Liver (tissue), 9 donors: ENCODE results near the gene PPP1R1B. TPM values are rescaled to one million over a fixed set of nuclear protein-coding genes. Genes with fewer than 3 reads are reported as not detected.

Experiments
- DNase-seq: peaks from one replicate; pipeline ENCODE4 v3.0.0-alpha.2; 2017; ENCODE audit warnings: low spot score
- H3K27ac ChIP-seq, 2 donors: one replicate each; pipeline ENCODE4 v1.7.0; 2013; ENCODE audit warnings: inconsistent platforms in 2 of 2, low read length in 2 of 2, control low read depth in 1 of 2, low read depth in 1 of 2, mild to moderate bottlenecking in 1 of 2
- H3K27me3 ChIP-seq, 4 donors: one replicate each; pipeline versions ENCODE4 v1.6.1 to v1.7.0; 2013; ENCODE audit warnings: low read length in 3 of 4, inconsistent platforms in 1 of 4, mild to moderate bottlenecking in 1 of 4, moderate library complexity in 1 of 4; ENCODE audit not compliant: control insufficient read depth in 4 of 4, insufficient read depth in 4 of 4
- H3K36me3 ChIP-seq, 4 donors: one replicate each; pipeline versions ENCODE4 v1.6.1 to v1.7.0; 2013; ENCODE audit warnings: low read length in 3 of 4, mild to moderate bottlenecking in 3 of 4, low read depth in 1 of 4, moderate library complexity in 1 of 4; ENCODE audit not compliant: control insufficient read depth in 4 of 4, insufficient read depth in 3 of 4
- H3K4me1 ChIP-seq, 4 donors: one replicate each; pipeline versions ENCODE4 v1.6.1 to v1.7.0; 2013; ENCODE audit warnings: low read length in 3 of 4, mild to moderate bottlenecking in 3 of 4, moderate library complexity in 1 of 4; ENCODE audit not compliant: control insufficient read depth in 4 of 4, insufficient read depth in 4 of 4
- H3K4me3 ChIP-seq, 3 donors: one replicate each; pipeline versions ENCODE4 v1.6.1 to v1.7.0; 2013; ENCODE audit warnings: low read length in 3 of 3, control low read depth in 1 of 3, low read depth in 1 of 3, mild to moderate bottlenecking in 1 of 3
- H3K9ac ChIP-seq, 2 donors: one replicate each; pipeline ENCODE4 v1.7.0; 2013; ENCODE audit warnings: low read length in 2 of 2, mild to moderate bottlenecking in 2 of 2, moderate library complexity in 2 of 2, control low read depth in 1 of 2, low read depth in 1 of 2
- H3K9me3 ChIP-seq, 4 donors: one replicate each; pipeline versions ENCODE4 v1.6.1 to v1.7.0; 2013; ENCODE audit warnings: low read length in 3 of 4; ENCODE audit not compliant: control insufficient read depth in 4 of 4
- EGR1 ChIP-seq, 2 donors: IDR thresholded peaks; 2 replicates each; pipeline ENCODE4 v1.6.1; 2016 to 2018; ENCODE audit warnings: antibody characterized with exemption in 2 of 2, low read depth in 2 of 2
- FOXA1 ChIP-seq: IDR thresholded peaks from 2 replicates; pipeline ENCODE4 v1.6.1; 2016; ENCODE audit warnings: antibody characterized with exemption
- FOXA2 ChIP-seq: IDR thresholded peaks from 2 replicates; pipeline ENCODE4 v1.6.1; 2016; ENCODE audit warnings: antibody characterized with exemption
- GABPA ChIP-seq, 2 donors: IDR thresholded peaks in 1 of 2; conservative IDR thresholded peaks in 1 of 2; 2 replicates each; pipeline ENCODE4 v1.6.1; 2016; ENCODE audit warnings: antibody characterized with exemption in 2 of 2, mild to moderate bottlenecking in 1 of 2, moderate library complexity in 1 of 2
- HNF4A ChIP-seq, 2 donors: conservative IDR thresholded peaks; 2 replicates each; pipeline ENCODE4 v1.6.1; 2016; ENCODE audit warnings: antibody characterized with exemption in 2 of 2, mild to moderate bottlenecking in 2 of 2
- HNF4G ChIP-seq: IDR thresholded peaks from 2 replicates; pipeline ENCODE4 v1.6.1; 2016; ENCODE audit warnings: antibody characterized with exemption
- JUND ChIP-seq, 2 donors: IDR thresholded peaks; 2 replicates each; pipeline ENCODE4 v1.6.1; 2016; ENCODE audit warnings: antibody characterized with exemption in 2 of 2
- NR2F2 ChIP-seq: IDR thresholded peaks from 2 replicates; pipeline ENCODE4 v1.6.1; 2016; ENCODE audit warnings: antibody characterized with exemption
- RAD21 ChIP-seq, 2 donors: IDR thresholded peaks; 2 replicates each; pipeline ENCODE4 v1.6.1; 2016; ENCODE audit warnings: antibody characterized with exemption in 2 of 2, mild to moderate bottlenecking in 2 of 2
- RXRA ChIP-seq, 2 donors: IDR thresholded peaks; 2 replicates each; pipeline ENCODE4 v1.6.1; 2017 to 2018; ENCODE audit warnings: antibody characterized with exemption in 2 of 2, mild to moderate bottlenecking in 1 of 2
- SP1 ChIP-seq: IDR thresholded peaks from 2 replicates; pipeline ENCODE4 v1.6.1; 2018; ENCODE audit warnings: antibody characterized with exemption, mild to moderate bottlenecking
- TAF1 ChIP-seq: conservative IDR thresholded peaks from 2 replicates; pipeline ENCODE4 v1.6.1; 2016; ENCODE audit warnings: antibody characterized with exemption, mild to moderate bottlenecking
- YY1 ChIP-seq: IDR thresholded peaks from 2 replicates; pipeline ENCODE4 v1.6.1; 2016; ENCODE audit warnings: antibody characterized with exemption, mild to moderate bottlenecking
- WGBS: extraction: QIAGEN DNeasy Blood & Tissue Kit; methylation state at CpG from one replicate; pipeline ENCODE4 v1.1.7; 2013; 5-methylcytosine and 5-hydroxymethylcytosine counted together
- polyA plus RNA-seq, 2 donors: library from polyadenylated mRNA; stranded (reverse) in 1 of 2; unstranded in 1 of 2; fragments of 200-250 nt in 1 of 2; fragments of >200 nt in 1 of 2; fragmentation: Nextera tagmentation in 1 of 2; extraction: Ambion mirVana in 1 of 2; gene quantifications; one replicate each; pipeline versions ENCODE4 v1.2.1 to v1.2.3, GENCODE V29; 2013 to 2015
- total RNA-seq, 2 donors: library from RNA; depleted of rRNA; stranded (reverse); fragments of >200 nt; gene quantifications; one replicate each; pipeline ENCODE4 v1.2.3, GENCODE V29; 2014
- TF ChIP-seq, protein P1 (sequence below): IDR thresholded peaks from 2 replicates; pipeline ENCODE4 v1.6.1; 2016; ENCODE audit warnings: antibody characterized with exemption
- TF ChIP-seq, protein P2 (sequence below): IDR thresholded peaks from 2 replicates; pipeline ENCODE4 v1.6.1; 2016; ENCODE audit warnings: antibody characterized with exemption, mild to moderate bottlenecking
- TF ChIP-seq, protein P3 (sequence below): IDR thresholded peaks from 2 replicates; pipeline ENCODE4 v1.6.1; 2016; ENCODE audit warnings: antibody characterized with exemption
- donor health status: healthy.
- donor health status: healthy.
- donor health status: healthy.
- donor health status: healthy.
- donor health status: healthy.

PPP1R1B gene
- total and polyA plus RNA-seq, 4 donors: 0.14 TPM; not detected in 3

DNA sequence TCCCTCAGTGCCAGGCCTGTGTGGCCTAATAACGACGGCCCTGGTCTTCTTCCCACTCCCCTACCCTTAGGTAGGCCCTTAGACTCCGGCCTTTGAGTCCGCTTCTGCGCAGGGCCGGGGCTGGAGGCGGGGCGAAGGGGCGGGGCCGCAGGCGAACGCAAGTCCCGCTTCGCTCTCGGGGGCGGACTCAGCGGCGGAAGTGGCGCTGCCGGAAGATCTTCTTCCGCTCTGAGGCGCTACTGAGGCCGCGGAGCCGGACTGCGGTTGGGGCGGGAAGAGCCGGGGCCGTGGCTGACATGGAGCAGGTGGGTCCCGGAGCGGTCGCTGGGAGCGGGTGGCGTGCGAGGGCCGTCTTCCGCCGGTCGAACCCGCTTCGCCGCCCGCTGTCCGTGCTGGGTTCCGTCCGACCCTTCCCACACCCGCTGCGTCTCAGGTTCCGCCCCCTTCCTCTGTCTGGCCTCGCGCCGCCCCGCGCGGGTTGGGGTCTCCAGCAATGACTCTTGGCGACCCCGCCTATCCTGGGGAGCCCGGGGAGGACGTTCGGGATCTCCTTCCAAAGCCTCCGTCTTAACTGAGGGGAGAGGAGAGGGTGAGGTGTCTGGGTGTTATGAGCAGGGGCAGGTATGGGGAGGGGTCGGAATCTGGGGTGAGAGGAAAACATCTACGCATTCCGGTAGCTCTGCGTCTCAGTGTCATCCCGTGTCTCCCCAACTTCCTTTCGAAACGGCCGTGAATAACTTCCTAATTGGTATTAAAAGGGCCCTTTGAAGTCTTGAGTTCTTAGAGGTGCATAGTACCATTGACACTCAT, 10.4 kb downstream of the PPP1R1B start, which contains the start of gene STARD3:
STARD3 (plus strand) TSS at position 218 of the 810 bp plus-strand sequence. CDS start 16,388 bp downstream, outside the sequence.
- Histone ChIP-seq H3K27ac (peak within 1 kb of the TSS; percentile 80 to 84), H3K4me3 (peak within 1 kb of the TSS; percentile 65 to 73 (median 70)), H3K9me3 (no peaks in the 10 kb centered on the region), H3K4me1 (peaks cover 5 to 43% (median 29%) of the 10 kb centered on the region in 4 donors), H3K27me3 (no peaks in the 10 kb centered on the region), H3K9ac (peak within 1 kb of the TSS; percentile 84 to 90), H3K36me3 (no peaks in the 10 kb centered on the region)
- TF ChIP-seq YY1 (peak; percentile 40), FOXA1 (no peak), SP1 (peak; percentile 48), JUND (IDR thresholded peaks at IDR 0.05) (no peak), GABPA (IDR thresholded peaks at IDR 0.05 in 1 of 2, conservative IDR thresholded peaks at IDR 0.05 in 1 of 2) (peak; percentile 68 to 90), RAD21 (IDR thresholded peaks at IDR 0.05) (peak in 1 of 2 donors; percentile 13), HNF4A (conservative IDR thresholded peaks at IDR 0.05) (peak; percentile 62 to 65), NR2F2 (no peak)
- TF ChIP-seq, protein P1, sequence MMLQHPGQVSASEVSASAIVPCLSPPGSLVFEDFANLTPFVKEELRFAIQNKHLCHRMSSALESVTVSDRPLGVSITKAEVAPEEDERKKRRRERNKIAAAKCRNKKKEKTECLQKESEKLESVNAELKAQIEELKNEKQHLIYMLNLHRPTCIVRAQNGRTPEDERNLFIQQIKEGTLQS: no peak
- peak; percentile 93 for DNase-seq
- 1% methylated on average over 69 of the region's 69 CpGs for WGBS

DNA sequence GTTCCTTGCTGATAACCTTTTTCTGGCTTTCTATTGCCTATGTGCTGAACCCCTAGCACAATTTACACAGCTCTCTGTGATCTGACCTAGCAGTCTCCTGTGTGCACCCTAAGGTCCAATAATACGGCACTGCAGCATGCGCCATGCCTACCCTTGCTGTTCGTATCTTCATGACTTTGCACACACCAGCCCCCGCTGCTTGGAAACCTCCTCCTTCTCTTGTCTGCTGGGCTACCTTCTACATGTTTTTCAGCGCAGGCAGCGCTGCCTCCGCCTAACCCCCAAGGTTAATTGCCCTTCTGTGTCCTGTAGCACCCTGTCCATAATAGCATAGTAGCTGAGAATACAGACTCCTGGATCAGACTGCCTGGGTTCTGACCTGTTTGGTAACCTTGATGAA, 11.6 kb downstream of the PPP1R1B start:
- H3K9me3 ChIP-seq: no peaks in the 10 kb centered on the region
- H3K4me3 ChIP-seq: peak overlapping the region in 2 of 3 donors; percentile 65 to 73
- TF ChIP-seq, protein P2, sequence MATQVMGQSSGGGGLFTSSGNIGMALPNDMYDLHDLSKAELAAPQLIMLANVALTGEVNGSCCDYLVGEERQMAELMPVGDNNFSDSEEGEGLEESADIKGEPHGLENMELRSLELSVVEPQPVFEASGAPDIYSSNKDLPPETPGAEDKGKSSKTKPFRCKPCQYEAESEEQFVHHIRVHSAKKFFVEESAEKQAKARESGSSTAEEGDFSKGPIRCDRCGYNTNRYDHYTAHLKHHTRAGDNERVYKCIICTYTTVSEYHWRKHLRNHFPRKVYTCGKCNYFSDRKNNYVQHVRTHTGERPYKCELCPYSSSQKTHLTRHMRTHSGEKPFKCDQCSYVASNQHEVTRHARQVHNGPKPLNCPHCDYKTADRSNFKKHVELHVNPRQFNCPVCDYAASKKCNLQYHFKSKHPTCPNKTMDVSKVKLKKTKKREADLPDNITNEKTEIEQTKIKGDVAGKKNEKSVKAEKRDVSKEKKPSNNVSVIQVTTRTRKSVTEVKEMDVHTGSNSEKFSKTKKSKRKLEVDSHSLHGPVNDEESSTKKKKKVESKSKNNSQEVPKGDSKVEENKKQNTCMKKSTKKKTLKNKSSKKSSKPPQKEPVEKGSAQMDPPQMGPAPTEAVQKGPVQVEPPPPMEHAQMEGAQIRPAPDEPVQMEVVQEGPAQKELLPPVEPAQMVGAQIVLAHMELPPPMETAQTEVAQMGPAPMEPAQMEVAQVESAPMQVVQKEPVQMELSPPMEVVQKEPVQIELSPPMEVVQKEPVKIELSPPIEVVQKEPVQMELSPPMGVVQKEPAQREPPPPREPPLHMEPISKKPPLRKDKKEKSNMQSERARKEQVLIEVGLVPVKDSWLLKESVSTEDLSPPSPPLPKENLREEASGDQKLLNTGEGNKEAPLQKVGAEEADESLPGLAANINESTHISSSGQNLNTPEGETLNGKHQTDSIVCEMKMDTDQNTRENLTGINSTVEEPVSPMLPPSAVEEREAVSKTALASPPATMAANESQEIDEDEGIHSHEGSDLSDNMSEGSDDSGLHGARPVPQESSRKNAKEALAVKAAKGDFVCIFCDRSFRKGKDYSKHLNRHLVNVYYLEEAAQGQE: no peak
- TF ChIP-seq RXRA (IDR thresholded peaks at IDR 0.05) (no peak), FOXA2 (no peak), SP1 (no peak), RAD21 (IDR thresholded peaks at IDR 0.05) (no peak), HNF4G (no peak), TAF1 (no peak), EGR1 (IDR thresholded peaks at IDR 0.05; ENCODE audit: low read depth in 2 of 2) (no peak), JUND (IDR thresholded peaks at IDR 0.05) (no peak), FOXA1 (no peak), NR2F2 (no peak)
- TF ChIP-seq, protein P3, sequence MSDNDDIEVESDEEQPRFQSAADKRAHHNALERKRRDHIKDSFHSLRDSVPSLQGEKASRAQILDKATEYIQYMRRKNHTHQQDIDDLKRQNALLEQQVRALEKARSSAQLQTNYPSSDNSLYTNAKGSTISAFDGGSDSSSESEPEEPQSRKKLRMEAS: no peak
- no peaks in the 10 kb centered on the region for H3K27me3 ChIP-seq
- no peaks in the 10 kb centered on the region for H3K36me3 ChIP-seq
- peaks cover 5 to 47% (median 33%) of the 10 kb centered on the region in 4 donors for H3K4me1 ChIP-seq
- no peak overlapping the region for H3K9ac ChIP-seq
- 94% methylated on average over 7 of the region's 7 CpGs for WGBS
- DNase-seq: no peak
- H3K27ac ChIP-seq: no peak overlapping the region
